K562 (cell line): ENCODE results near the gene PTAFR. TPM values are rescaled to one million over a fixed set of nuclear protein-coding genes. Genes with fewer than 3 reads are reported as not detected.
A peak's percentile ranks its signal among the peaks of the same experiment; 100 is the strongest.

ENCODE experiments used
- ARID2 ChIP-seq: fragments of 450-650 bp; IDR thresholded peaks from 2 replicates; pipeline ENCODE4 v1.6.1; 2017; ENCODE audit warnings: antibody characterized with exemption, mild to moderate bottlenecking
- EP400 ChIP-seq: fragments of 450-650 bp; IDR thresholded peaks from 2 replicates; pipeline ENCODE4 v1.6.1; 2017; ENCODE audit warnings: antibody characterized with exemption, mild to moderate bottlenecking, moderate library complexity
- JUND ChIP-seq, 2 experiments: IDR thresholded peaks; 2 replicates in 1 of 2; 3 replicates in 1 of 2; pipeline ENCODE4 v1.6.1; 2011; ENCODE audit warnings: borderline replicate concordance in 2 of 2, low read depth in 2 of 2, low read length in 2 of 2, improper control_type of control experiment in 1 of 2, missing biosample characterization in 1 of 2, missing genetic modification characterization in 1 of 2, missing genetic modification reagents in 1 of 2
- MYBL2 ChIP-seq, 2 experiments: fragments of 450-650 bp in 1 of 2; sonication (generic) in 1 of 2; formaldehyde crosslinking in 1 of 2; IDR thresholded peaks; 2 replicates each; pipeline versions ENCODE4 v1.6.1 to v1.8.1; 2017 to 2022; ENCODE audit warnings: borderline replicate concordance in 1 of 2, inconsistent platforms in 1 of 2, low read depth in 1 of 2, mild to moderate bottlenecking in 1 of 2, missing genetic modification reagents in 1 of 2, moderate library complexity in 1 of 2
- SOX6 ChIP-seq: fragments of 450-650 bp; IDR thresholded peaks from 2 replicates; pipeline ENCODE4 v1.6.1; 2014; ENCODE audit warnings: mild to moderate bottlenecking
- TCFL5 ChIP-seq: fragments of 250-450 bp; sonication (Bioruptor Pico); conservative IDR thresholded peaks from 2 replicates; pipeline ENCODE4 v1.6.1; 2021; ENCODE audit warnings: mild to moderate bottlenecking, moderate library complexity, matching md5 sums
- ZFP1 ChIP-seq: fragments of 450-650 bp; formaldehyde crosslinking; IDR thresholded peaks from 2 replicates; pipeline ENCODE4 v1.4.0; 2020; ENCODE audit warnings: mild to moderate bottlenecking, mixed read lengths
- ZKSCAN1 ChIP-seq: fragments of 150-350 bp; IDR thresholded peaks from 2 replicates; pipeline ENCODE4 v1.6.1; 2016; ENCODE audit warnings: low read depth, low read length
- ZNF707 ChIP-seq: fragments of 250-450 bp; sonication (Bioruptor Pico); conservative IDR thresholded peaks from 2 replicates; pipeline ENCODE4 v1.8.0; 2022; ENCODE audit warnings: inconsistent platforms, mild to moderate bottlenecking, moderate library complexity
- polyA plus RNA-seq, 8 experiments: library from polyadenylated mRNA; depleted of rRNA in 4 of 8; stranded (reverse) in 5 of 8; unstranded in 3 of 8; fragments of >200 nt; fragmentation: Nextera tagmentation in 2 of 8; fragmentation: Illumina TruSeq in 1 of 8; extraction: Ambion mirVana in 2 of 8; extraction: Trizol in 1 of 8; gene quantifications; 2 replicates each; pipeline versions ENCODE4 v1.2.1 to v1.2.3, GENCODE V29; 2011 to 2014; ENCODE audit warnings: inconsistent platforms in 1 of 8, missing spikeins in 1 of 8
- total RNA-seq, 7 experiments: library from RNA; depleted of rRNA in 6 of 7; stranded (reverse); fragments of >200 nt in 6 of 7; fragmentation: Illumina TruSeq in 2 of 7; extraction: Trizol in 2 of 7; gene quantifications; 2 replicates each; pipeline versions ENCODE4 v1.2.1 to v1.2.3, GENCODE V29; 2011 to 2021; ENCODE audit warnings: low replicate concordance in 1 of 7
- TF ChIP-seq, protein P1 (sequence below), 2 experiments: fragments of 450-650 bp; IDR thresholded peaks; 2 replicates each; pipeline ENCODE4 v1.6.1; 2016
- TF ChIP-seq, protein P2 (sequence below): fragments of 200-800 bp; sonication (Bioruptor generic); IDR thresholded peaks from 2 replicates; pipeline ENCODE4 v1.6.1; 2017; ENCODE audit warnings: missing genetic modification characterization, missing compliant biosample characterization
- TF ChIP-seq, protein P3 (sequence below): sonication (generic); formaldehyde crosslinking; IDR thresholded peaks from 2 replicates; pipeline ENCODE4 v1.8.0; 2022; ENCODE audit warnings: mild to moderate bottlenecking, low read depth, missing genetic modification reagents
- TF ChIP-seq, protein P4 (sequence below), 3 experiments: fragments of 200-800 bp in 1 of 3; fragments of 250-450 bp in 1 of 3; fragments of 450-650 bp in 1 of 3; sonication (Bioruptor Pico) in 1 of 3; sonication (Bioruptor generic) in 1 of 3; formaldehyde crosslinking in 1 of 3; IDR thresholded peaks; 2 replicates each; pipeline versions ENCODE4 v1.6.1 to v1.8.0; 2016 to 2022; ENCODE audit warnings: mild to moderate bottlenecking in 2 of 3, missing genetic modification characterization in 2 of 3, missing compliant biosample characterization in 1 of 3, moderate library complexity in 1 of 3
- TF ChIP-seq, protein P5 (sequence below), 2 experiments: IDR thresholded peaks in 1 of 2; conservative IDR thresholded peaks in 1 of 2; 2 replicates each; pipeline ENCODE4 v1.6.1; 2016; ENCODE audit warnings: low read depth in 2 of 2, mild to moderate bottlenecking in 1 of 2, missing compliant biosample characterization in 1 of 2, missing genetic modification characterization in 1 of 2, moderate library complexity in 1 of 2

Gene PTAFR
- total and polyA plus RNA-seq, 9 of the 15 experiments (the other 6 are each of a cell fraction or from before 2014, with no cell fraction given) = 0.15 to 0.55 (median 0.40) TPM; not detected in 1

DNA sequence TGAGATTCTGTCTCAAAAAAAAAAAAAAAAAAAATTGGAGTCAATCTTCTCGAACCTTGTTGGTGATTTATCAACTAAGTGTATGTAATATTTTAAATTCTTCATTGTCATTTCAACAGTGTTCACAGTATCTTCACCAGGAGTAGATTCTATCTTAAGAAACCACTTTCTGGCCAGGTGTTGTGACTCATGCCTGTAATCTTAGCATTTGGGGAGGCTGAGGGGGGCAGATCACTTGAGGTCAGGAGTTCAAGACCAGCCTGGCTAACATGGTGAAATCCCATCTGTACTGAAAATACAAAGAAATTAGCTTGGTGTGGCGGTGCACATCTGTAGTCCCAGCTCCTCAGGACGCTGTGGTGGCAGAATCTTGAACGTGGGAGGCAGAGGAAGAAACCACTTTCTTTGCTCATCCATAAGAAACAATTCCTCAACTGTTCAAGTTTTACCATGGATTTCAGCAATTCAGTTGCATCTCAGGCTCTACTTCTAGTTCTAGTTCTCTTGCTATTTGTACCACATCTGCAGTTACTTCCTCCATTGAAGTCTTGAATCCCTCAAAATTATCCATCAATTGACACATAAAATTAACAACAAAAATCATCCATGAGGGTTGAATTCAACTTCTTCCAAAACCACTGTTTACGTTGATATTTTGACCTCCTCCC, 57.7 kb downstream of the PTAFR start (continued):
- TF ChIP-seq, protein P1, sequence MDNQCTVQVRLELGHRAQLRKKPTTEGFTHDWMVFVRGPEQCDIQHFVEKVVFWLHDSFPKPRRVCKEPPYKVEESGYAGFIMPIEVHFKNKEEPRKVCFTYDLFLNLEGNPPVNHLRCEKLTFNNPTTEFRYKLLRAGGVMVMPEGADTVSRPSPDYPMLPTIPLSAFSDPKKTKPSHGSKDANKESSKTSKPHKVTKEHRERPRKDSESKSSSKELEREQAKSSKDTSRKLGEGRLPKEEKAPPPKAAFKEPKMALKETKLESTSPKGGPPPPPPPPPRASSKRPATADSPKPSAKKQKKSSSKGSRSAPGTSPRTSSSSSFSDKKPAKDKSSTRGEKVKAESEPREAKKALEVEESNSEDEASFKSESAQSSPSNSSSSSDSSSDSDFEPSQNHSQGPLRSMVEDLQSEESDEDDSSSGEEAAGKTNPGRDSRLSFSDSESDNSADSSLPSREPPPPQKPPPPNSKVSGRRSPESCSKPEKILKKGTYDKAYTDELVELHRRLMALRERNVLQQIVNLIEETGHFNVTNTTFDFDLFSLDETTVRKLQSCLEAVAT (IDR thresholded peaks at IDR 0.05) = no peak
- TF ChIP-seq, protein P2, sequence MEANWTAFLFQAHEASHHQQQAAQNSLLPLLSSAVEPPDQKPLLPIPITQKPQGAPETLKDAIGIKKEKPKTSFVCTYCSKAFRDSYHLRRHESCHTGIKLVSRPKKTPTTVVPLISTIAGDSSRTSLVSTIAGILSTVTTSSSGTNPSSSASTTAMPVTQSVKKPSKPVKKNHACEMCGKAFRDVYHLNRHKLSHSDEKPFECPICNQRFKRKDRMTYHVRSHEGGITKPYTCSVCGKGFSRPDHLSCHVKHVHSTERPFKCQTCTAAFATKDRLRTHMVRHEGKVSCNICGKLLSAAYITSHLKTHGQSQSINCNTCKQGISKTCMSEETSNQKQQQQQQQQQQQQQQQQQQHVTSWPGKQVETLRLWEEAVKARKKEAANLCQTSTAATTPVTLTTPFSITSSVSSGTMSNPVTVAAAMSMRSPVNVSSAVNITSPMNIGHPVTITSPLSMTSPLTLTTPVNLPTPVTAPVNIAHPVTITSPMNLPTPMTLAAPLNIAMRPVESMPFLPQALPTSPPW = peak; percentile 77
- TF ChIP-seq SOX6 = peak; percentile 52; the same call in 1 of the 2 replicates
- TF ChIP-seq, protein P3, sequence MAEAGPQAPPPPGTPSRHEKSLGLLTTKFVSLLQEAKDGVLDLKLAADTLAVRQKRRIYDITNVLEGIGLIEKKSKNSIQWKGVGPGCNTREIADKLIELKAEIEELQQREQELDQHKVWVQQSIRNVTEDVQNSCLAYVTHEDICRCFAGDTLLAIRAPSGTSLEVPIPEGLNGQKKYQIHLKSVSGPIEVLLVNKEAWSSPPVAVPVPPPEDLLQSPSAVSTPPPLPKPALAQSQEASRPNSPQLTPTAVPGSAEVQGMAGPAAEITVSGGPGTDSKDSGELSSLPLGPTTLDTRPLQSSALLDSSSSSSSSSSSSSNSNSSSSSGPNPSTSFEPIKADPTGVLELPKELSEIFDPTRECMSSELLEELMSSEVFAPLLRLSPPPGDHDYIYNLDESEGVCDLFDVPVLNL (CRISPR knock-in tag) = no peak
- TF ChIP-seq, protein P4, sequence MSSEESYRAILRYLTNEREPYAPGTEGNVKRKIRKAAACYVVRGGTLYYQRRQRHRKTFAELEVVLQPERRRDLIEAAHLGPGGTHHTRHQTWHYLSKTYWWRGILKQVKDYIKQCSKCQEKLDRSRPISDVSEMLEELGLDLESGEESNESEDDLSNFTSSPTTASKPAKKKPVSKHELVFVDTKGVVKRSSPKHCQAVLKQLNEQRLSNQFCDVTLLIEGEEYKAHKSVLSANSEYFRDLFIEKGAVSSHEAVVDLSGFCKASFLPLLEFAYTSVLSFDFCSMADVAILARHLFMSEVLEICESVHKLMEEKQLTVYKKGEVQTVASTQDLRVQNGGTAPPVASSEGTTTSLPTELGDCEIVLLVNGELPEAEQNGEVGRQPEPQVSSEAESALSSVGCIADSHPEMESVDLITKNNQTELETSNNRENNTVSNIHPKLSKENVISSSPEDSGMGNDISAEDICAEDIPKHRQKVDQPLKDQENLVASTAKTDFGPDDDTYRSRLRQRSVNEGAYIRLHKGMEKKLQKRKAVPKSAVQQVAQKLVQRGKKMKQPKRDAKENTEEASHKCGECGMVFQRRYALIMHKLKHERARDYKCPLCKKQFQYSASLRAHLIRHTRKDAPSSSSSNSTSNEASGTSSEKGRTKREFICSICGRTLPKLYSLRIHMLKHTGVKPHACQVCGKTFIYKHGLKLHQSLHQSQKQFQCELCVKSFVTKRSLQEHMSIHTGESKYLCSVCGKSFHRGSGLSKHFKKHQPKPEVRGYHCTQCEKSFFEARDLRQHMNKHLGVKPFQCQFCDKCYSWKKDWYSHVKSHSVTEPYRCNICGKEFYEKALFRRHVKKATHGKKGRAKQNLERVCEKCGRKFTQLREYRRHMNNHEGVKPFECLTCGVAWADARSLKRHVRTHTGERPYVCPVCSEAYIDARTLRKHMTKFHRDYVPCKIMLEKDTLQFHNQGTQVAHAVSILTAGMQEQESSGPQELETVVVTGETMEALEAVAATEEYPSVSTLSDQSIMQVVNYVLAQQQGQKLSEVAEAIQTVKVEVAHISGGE (CRISPR knock-in tag; IDR thresholded peaks at IDR 0.05) = no peak
- TF ChIP-seq TCFL5 (CRISPR knock-in tag) = no peak
- TF ChIP-seq JUND (IDR thresholded peaks at IDR 0.05; ENCODE audit: borderline replicate concordance, low read depth, low read length) = peak; percentile 77
- TF ChIP-seq JUND (tag; IDR thresholded peaks at IDR 0.05; ENCODE audit: borderline replicate concordance, low read depth, low read length) = peak; percentile 79; the same call in 2 of the 3 replicates
- TF ChIP-seq, protein P5, sequence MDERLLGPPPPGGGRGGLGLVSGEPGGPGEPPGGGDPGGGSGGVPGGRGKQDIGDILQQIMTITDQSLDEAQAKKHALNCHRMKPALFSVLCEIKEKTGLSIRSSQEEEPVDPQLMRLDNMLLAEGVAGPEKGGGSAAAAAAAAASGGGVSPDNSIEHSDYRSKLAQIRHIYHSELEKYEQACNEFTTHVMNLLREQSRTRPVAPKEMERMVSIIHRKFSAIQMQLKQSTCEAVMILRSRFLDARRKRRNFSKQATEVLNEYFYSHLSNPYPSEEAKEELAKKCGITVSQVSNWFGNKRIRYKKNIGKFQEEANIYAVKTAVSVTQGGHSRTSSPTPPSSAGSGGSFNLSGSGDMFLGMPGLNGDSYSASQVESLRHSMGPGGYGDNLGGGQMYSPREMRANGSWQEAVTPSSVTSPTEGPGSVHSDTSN (CRISPR knock-in tag; IDR thresholded peaks at IDR 0.05; ENCODE audit: low read depth) = no peak
- TF ChIP-seq, protein P5 (tag; conservative IDR thresholded peaks at IDR 0.05; ENCODE audit: low read depth) = no peak
- TF ChIP-seq ZNF707 (CRISPR knock-in tag) = no peak
- no peak for TF ChIP-seq EP400
- TF ChIP-seq MYBL2 (IDR thresholded peaks at IDR 0.05; ENCODE audit: low read depth) = no peak
- TF ChIP-seq MYBL2 (CRISPR knock-in tag; IDR thresholded peaks at IDR 0.05; ENCODE audit: borderline replicate concordance) = no peak
- TF ChIP-seq ZFP1 (CRISPR knock-in tag) = no peak
- TF ChIP-seq ARID2 = no peak
- TF ChIP-seq ZKSCAN1 = no peak
